NK-92 treated with Interleukin-12 subunit alpha and Interleukin-12 subunit beta, amount 100 ng/mL, for 24 hours (cell line): ENCODE measurements around the gene DEUP1.
"Not testable (repeated sequence)": the region's sequence is repeated elsewhere in the genome, so short reads cannot be mapped to it uniquely, and the experiment has no call there.

Source experiments
- DNase-seq: peaks from one replicate; lab custom pipeline; 2025; lab: John Stamatoyannopoulos, UW

DEUP1 gene

GRCh38 chr11:93361435-93361834, 30.9 kb downstream of the DEUP1 start:
- no peak for DNase-seq

DNA sequence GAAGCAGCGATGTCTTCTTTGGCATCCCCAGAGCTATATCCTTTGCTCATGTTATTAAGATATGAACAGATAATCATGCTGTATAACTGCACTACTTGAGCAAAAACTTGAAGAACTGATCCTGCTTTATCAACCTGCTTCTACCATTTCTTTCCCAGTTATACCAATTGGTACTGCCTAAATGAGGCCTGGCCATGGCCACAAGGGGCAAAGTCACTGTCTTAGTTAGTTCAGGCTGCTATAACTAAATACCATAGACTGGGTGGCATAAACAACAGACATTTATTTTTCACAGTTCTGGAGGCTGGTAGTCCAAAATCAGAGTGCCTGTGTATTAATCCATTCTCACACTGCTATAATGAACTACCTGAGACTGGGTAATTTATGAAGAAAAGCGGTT, 37.5 kb downstream of the DEUP1 start:
- no peak for DNase-seq

- DNase-seq = no peak
These were observed 39.7 kb downstream of the DEUP1 start for GRCh38 chr11:93370260-93370659.

- no peak for DNase-seq
These were observed 59.2 kb downstream of the DEUP1 start for GRCh38 chr11:93389737-93390136.

GRCh38 chr11:93392867-93393266, 62.3 kb downstream of the DEUP1 start:
- no peak for DNase-seq

GRCh38 chr11:93393386-93393785, 62.8 kb downstream of the DEUP1 start:
- DNase-seq = no peak

DNA sequence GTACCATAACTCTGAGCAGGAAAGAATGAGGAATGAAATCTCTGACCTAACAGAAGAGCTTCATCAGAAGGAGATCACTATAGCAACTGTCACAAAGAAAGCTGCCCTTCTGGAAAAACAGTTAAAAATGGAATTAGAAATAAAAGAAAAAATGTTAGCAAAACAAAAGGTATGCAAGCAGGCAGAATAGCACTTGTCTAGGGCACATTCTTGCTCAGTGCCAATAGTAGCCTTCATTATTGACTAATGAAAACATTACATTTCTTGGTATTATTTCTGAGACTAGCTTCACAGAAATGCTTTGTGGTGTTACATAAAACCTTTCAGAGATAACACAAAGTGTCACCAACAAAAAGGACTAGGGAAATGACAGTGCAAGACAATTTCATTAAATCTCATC, 63.9 kb downstream of the DEUP1 start:
- no peak for DNase-seq

DNA sequence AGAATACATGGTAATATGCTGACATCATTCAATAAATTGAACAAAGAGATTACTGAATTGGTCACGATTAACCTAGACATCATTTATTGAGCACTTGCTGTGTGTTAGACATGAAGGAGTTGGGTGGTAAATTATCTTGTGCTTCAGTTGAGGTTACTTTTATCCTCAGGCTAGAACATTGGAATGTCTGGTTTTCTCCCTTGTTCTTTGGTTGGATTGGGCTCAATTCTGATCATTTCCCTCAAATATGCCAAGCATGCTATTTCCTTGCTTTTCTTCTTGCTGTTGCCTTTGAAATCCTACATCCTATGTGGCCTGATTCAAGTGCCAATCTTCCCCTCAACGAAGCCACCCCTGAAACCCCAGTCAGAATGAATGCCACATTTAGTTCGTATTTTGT, 65.8 kb downstream of the DEUP1 start:
- DNase-seq = no peak

DNA sequence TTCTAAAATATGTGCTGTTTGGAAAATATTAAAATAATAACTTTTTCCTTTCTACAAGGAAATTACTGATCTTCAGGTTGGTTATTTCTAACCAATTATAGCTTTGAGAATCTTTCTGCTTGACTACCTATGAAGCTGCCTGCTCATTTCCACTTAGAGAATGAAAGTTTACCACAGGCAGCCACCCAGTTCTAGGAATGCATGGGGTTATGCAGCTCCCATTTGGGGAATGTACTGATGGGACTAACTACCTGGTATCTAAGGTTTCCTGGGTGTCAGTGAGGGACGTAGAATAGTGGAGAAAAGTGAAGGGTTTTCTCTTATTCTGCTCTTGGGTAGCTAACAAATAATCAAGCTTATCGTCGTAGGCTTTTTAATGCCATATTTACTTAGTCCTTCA, 73.4 kb downstream of the DEUP1 start:
- no peak for DNase-seq

- DNase-seq = peak; percentile 0
These were observed 77.3 kb downstream of the DEUP1 start for GRCh38 chr11:93407777-93408401.

DNA sequence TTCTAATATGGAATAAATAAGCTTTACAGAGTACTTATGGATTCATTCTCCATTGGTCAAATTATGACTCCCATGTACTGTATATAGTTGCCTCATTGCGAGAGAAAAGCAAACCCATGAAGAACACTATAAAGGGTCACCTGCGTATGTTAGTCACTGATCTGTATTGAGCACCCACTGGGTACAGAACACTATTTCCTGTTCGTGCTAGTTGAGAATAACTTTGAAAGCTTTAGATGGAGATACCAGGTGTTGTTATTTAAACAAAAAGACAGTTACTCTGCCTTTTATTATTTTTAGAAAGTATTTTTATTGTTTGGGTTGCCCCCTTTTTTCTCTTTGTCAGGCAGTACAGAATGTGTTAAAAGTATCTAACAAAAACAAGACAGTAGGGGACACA, 79.9 kb downstream of the DEUP1 start:
- DNase-seq = no peak

DNA sequence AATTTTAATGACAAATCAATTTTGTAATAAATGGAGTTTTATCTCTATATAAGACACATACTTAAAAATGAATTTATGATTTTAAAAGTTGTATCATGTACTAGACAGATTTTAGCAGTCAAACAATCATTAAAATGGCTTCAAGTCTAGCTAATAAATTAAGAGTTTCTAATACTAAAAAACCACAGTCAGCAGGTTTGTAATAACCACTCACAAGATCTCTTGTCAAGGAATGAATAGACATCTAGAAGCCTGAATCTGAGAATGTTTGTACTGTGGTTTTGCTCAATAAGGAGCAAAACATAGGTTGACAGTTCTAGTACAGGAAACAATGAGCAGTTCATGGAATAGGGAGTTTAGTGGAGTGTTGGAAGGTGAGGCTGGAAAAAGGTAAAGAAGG, 81.2 kb downstream of the DEUP1 start:
- DNase-seq = no peak

- no peak for DNase-seq
These were observed 101.7 kb downstream of the DEUP1 start for GRCh38 chr11:93432247-93432646.

DNA sequence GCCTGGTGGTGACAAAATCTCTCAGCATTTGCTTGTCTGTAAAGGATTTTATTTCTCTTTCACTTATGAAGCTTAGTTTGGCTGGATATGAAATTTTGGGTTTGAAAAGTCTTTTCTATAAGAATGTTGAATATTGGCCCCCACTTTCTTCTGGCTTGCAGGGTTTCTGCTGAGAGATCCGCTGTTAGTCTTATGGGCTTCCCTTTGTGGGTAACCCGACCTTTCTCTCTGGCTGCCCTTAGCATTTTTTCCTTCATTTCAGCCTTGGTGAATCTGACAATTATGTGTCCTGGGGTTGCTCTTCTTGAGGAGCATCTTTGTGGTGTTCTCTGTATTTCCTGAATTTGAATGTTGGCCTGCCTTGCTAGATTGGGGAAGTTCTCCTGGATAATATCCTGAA, 112.7 kb downstream of the DEUP1 start:
- DNase-seq = not testable (repeated sequence)

DNA sequence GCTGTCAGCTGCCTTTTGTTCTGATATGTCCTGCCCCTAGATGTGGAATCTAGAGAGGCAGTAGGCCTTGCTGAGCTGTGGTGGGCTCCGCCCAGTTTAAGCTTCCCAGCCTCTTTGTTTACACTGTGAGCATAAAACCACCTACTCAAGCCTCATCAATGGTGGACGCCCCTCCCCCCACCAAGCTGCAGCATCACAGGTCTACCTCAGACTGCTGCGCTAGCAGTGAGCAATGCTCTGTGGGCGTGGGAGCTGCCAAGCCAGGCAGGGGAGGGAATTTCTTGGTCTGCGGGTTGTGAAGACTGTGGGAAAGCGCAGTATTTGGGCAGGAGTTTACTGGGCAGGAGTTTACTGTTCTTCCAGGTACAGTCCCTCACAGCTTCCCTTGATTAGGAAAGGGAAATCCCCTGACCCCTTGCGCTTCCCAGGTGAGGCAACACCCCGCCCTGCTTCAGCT, 114.1 kb downstream of the DEUP1 start:
- DNase-seq = no peak

GRCh38 chr11:93458286-93458685, 127.7 kb downstream of the DEUP1 start:
- DNase-seq = no peak

GRCh38 chr11:93463666-93464065, 133.1 kb downstream of the DEUP1 start:
- DNase-seq = not testable (repeated sequence)

DNA sequence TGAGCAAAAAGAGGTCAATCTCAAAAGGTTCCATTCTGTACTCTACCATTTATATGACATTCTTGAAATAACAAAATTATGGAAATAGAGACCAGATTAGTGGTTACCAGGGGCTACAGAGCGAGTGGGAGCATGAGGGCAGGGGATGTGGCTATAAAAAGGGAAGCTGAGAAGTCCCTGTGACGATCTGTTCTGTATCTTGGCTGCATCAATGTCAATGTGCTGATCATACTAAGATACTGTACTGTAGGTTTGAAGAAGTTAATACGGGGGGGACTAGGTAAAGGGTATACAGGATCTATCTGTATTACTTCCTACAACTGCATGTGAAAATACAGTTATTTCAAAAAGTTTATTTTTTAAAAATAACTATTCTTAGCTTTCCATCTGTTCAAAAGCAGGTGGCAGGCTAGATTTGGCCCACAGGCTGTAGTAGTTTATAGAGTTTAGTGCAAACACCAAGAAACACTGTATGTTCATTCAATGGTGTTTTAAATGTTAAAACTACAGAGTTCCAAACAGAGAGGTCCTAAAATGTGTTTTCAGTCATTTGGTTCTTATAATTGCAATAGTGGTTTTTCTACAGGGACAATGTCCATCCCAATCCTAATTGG, 134.5 kb downstream of the DEUP1 start:
- no peak for DNase-seq

- DNase-seq = no peak
These were observed 136.5 kb downstream of the DEUP1 start for GRCh38 chr11:93467054-93467453.

DNA sequence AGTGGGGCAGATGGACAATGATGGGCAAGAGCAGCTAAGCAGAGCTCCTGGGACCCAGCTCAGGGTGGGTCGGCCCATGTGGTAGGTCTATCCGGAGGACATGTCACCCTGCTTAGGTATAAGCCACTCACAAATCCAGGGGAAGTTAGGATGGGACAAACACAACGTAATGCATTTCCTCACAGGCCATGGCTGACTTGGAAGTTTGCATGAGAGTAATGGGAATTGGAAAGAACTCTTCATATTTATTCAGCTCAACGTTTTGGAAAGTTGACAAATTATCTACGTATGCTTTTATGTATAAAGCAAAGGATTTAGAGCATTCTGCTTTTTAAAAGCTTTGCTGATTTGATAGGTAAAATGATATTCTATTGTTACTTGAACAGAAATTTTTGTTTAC, 137.7 kb downstream of the DEUP1 start:
- no peak for DNase-seq

DNA sequence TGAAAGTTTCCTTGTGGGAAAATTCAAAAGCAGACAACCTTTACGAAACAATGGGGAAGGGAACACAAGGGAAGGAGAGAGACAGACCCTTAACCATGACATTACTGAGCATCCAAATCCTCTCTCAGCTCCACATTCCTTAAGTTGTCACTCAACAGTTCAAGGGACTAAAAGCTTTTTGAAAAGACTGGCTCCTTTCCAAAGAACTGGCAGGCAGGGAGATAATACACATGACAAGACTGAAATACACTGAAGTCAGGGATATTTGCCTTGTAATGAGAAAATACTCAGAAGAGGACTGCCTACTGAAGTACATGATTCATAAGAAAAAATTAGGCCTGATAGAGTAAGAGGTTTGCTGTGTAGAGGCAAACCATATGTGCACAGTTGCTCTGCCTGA, 143.6 kb downstream of the DEUP1 start:
- no peak for DNase-seq

GRCh38 chr11:93476796-93477195, 146.3 kb downstream of the DEUP1 start:
- no peak for DNase-seq

DNA sequence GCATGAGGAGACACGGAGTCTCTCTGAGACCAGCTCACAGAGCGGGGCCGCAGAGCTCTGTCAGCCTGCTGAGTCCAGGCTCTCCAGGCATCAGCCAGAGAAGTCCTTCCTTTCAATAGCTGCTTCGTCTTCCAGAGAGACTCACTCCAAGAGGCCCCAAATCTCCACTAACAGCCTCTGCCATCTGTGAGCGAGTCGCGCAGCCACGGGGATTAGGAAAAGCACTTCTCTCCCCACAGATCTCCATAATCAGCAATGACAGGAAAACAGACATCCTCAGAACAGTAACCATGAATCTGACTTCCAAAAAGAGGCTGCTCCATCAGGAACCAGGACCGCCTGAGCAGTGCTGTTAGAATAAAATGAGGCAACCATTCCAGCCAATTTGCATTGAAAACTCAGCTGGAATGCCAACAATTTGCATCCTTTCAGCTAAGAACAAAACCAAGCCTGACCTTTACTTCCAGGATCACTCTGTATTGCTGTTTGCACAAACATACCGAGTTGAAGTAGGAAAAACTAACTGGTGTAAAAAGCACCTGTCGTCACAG, 147.2 kb downstream of the DEUP1 start:
- no peak for DNase-seq

DNA sequence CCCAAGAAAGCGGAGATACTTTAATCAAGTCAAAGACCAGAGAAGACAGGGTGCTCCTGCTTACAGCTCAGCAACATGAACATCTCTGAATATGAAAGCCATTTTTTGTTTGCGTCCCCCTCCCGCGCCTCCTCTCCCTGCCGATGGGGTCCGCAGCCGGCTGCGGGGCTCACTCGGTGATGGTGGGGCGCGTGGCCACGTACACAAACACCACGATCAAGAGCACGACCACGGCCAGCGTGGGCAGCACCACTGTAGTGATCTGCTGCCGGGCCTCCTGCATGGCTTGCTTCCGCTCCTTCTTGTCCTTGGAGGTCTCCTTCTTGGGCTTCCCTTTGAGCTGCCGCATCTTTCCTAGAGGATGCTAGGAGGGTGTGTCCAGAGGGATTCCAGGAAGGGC, 148.3 kb downstream of the DEUP1 start:
- no peak for DNase-seq
